ENCODE data around the gene SCT.

The SCT gene

GRCh38 chr11:643849-644738 is 17.1 kb upstream of the SCT start:
- DNase-seq = no peak

DNA sequence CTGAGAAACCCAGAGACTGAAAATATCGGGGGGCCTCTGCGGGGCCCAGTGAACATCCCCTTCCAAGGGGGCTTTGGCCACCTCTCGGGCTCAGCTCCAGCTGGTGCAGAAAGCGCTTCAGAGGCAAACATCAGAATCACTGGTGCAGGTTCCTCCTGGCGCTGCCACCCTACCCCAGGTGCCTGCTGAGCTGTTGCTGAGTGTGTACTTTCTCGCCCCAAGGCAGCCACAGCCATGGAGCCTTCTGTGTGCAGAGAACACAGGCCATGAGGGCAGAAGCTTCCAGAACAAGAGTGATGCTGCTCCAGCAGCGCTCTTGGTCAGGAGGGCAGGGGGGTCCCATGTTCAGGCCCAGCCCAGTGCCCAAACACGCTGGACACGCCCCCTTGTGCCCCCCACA is 16.4 kb upstream of the SCT start:
- DNase-seq = no peak

- no peak for DNase-seq
These were observed 14.9 kb upstream of the SCT start for GRCh38 chr11:641806-642370.

- DNase-seq = no peak
These were observed 13.2 kb upstream of the SCT start for GRCh38 chr11:640021-640706.

GRCh38 chr11:639332-639955 is 12.5 kb upstream of the SCT start:
- no peak for DNase-seq

- DNase-seq = no peak
These were observed 11.8 kb upstream of the SCT start for GRCh38 chr11:638631-639331.

DNA sequence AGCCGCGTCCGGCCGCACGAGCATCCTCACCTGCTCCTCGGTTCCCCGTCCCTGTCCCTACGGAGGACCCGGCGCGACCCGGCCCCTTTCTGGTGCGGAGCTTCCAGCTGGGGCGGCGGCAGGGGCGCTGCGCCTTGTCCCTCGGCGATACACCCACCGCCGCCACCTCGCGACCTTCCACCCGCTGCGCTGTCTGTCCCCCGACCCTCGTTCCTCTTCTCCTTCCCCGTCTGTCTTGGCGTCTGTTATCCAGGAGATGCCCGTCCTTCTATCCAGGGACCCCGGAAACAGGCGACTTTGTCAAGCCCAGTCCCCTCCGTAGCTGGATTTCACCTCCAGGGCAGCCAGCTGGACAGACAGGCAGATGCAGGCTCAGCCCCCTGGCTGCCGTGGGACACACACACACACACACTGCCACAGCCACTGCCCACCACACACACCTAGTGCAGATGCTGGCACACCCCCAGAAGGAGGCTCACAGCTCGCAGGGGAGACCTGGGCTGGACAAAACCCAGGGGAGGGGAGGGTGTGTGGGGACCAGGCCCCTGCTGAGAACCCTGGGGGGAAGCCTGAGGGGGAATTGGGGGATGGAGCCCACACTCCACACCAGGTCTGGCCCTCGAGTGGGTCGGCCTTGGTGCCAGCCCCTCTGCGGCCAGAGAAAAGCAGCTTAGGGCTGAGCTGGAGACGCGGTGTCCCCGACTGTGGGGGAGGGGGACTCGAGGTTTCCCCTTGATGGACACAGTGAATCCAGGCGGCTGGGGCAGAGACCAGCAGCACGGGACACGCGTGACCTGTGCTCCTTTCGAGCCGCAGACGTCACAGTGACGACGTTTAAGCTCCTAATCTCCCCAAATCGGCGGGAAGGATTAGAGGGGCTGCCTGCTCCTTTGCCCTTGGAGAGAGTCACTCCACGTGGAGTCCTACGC is 10.9 kb upstream of the SCT start:
- no peak for DNase-seq

GRCh38 chr11:637333-637592 is 10.3 kb upstream of the SCT start:
- DNase-seq = no peak

GRCh38 chr11:636511-637332 is 9.7 kb upstream of the SCT start, which contains the start of gene DRD4:
Gene DRD4, plus strand, starts transcription at chr11:637269. Its CDS starts 36 bp downstream, at chr11:637305.
- DNase-seq = peak; percentile 45

DNA sequence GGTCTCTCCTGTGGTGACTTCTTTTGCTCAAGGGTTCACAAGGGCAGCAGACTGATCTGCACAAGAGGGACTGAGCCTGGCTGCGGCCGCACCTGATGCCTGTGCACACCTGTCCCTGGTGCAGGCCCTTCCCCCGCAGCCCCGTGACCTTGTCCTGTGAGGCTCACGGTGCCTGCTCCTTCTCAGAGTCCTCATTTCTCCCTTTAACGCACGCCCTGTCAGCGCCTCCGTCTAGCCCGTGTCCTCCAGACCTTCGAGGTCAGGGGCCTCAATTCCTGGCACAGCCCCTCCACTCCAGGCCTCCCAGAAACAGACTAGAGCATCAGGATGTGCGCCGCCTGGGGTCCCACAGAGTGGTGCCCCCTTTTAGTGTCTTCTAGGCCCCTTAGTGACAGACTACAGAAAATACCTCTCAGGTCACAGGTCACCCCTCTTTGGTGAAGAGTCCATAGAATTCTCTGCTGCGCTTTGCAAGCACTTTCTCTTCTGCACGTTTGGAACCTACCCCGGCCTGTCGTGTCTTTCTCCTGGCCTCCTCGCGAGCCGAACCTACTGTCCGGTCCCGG is 9.0 kb upstream of the SCT start:
- no peak for DNase-seq

GRCh38 chr11:630871-631270 is 3.9 kb upstream of the SCT start:
- no peak for DNase-seq

- peak; percentile 51 for DNase-seq
These were observed 2.2 kb upstream of the SCT start for GRCh38 chr11:629237-629583.

- DNase-seq = no peak
These were observed 1.1 kb upstream of the SCT start for GRCh38 chr11:628056-628455.

GRCh38 chr11:627308-627576 is 261 bp upstream of the SCT start:
- no peak for DNase-seq

DNA sequence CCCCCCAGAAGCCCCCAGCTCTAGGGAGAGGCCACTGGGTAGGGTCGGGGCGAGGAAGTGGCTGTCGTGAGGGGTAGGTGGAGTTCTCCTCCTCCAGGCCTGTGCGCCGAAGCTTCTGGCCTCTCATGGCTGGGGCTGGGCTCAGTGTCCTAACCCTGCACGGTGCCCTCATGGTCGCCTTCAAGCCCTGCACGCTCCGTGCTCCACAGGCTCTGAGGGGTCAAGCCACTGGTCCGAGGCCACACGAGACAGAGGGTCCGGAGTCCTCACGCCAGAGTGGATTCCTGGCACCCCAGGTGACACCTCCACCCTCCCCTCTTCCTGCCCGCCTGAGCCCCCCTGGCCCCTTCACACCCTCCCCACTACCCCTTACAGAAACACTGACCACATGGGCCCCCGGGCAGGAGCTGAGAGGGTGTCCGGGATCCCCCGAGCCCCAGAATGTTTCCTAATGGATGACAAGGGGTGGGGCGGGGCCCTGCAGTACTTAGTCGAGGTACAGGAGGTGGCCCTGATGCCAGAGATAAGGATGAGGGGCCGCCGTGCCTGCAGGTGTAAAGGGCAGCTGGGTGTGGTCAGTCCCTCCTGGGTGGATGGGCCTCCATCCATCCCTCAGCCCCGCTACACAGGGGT is 1.2 kb downstream of the SCT start:
- DNase-seq = peak; percentile 28

- peak; percentile 26 for DNase-seq
These were observed 2.0 kb downstream of the SCT start, which contains the start of gene CDHR5 for GRCh38 chr11:624705-625635. Gene CDHR5, minus strand, starts transcription at chr11:624955. Its CDS starts 53 bp downstream, at chr11:624902.

DNA sequence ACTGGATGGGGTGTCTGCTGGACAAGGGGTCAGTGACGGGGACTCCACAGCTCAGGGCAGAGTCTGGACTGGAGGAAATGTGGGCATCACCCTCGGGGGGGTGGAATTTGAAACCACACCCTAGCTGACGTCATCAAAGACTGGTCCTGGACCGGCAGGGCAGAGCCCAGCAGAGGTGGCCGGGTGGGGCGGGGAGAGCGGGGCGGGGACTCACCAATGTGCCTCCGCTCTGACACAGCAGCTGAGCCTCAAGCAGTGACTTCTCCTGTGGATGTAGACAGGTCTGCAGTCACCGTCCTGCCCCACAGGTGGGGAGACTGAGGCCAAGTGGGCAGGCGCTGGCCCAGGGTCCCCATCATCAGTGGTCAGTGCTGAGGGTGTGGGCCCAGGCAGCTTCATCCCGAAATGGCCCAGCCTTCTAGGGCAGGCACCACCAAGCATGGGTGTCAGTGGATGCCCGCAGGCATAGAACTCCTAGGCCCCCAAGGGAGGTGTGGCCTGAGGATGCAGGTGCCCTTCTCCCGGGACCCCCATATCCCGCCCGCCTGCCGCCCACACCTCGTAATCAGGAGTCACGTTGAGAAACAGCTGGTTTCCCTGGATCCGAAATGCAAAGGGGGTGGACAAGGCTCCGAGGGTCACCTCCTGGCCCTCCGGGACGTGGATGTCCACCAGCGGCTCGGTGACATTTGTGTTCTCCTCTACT is 2.8 kb downstream of the SCT start:
- DNase-seq = peak; percentile 34

GRCh38 chr11:623349-623869 is 3.6 kb downstream of the SCT start:
- peak; percentile 25 for DNase-seq
